HG03060 (cell line): Measurements from ENCODE around the gene CFAP141.

Source experiments
- ATAC-seq: cut with Tn5 transposase; IDR thresholded peaks from one replicate; pipeline ENCODE4 v1.9.1; 2021; ENCODE audit warnings: low read depth, moderate number of reproducible peaks; ENCODE audit not compliant: unreplicated experiment

The CFAP141 gene

DNA sequence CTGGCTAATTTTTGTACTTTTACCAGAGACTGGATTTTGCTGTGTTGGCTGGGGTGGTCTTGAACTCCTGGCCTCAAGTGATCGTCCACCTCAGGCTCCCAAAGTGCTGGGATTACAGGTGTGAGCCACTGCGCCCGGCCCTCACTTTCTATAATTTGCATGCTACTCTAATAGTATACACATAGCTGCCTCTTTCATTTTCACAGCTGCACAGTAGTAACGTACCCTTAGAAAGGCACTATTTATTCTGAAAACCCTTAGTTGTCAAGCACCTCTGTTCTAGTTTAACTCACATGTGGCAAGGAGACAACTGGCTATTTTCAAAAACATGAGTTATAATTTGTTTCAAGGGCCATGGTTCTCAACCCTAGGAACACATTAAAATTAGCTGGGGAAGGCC, 31.5 kb downstream of the CFAP141 start:
- ATAC-seq, result no peak

DNA sequence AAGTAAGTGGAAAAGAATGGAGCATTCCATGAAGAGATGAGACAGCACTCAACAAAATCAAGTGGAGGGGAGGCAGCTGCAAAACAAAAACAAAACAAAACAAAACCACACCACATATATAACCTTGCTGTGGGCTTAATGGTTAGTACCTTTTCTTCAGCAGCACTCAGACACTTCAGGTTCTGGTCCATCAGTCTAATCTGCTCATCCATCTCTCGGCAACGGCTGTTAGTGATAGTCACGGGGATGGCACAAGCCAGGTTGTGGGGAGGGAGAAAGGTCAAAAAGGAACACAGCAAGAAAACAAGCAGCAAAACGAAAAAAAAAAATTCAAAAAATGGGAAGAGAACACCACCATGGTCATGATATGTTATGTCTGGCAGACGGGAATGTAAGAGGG, 34.3 kb downstream of the CFAP141 start:
- ATAC-seq, result no peak

DNA sequence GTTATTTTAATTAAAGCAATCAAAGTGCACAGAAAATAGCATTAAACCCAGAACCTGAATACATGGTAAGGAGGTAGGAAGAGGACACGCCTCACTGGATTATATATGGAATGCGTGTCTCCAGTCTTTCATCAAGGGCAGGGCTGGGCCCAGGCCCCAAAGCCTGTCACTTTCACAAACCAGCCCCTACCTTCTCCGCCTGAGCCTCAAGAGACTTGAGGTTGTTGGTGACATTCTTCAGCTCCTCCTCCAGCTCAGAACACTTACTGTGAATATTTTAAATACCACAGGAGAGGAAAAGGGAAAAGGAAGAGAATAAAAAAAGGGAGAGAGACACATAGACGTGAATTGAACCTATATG, 34.9 kb downstream of the CFAP141 start:
- ATAC-seq, result no peak

DNA sequence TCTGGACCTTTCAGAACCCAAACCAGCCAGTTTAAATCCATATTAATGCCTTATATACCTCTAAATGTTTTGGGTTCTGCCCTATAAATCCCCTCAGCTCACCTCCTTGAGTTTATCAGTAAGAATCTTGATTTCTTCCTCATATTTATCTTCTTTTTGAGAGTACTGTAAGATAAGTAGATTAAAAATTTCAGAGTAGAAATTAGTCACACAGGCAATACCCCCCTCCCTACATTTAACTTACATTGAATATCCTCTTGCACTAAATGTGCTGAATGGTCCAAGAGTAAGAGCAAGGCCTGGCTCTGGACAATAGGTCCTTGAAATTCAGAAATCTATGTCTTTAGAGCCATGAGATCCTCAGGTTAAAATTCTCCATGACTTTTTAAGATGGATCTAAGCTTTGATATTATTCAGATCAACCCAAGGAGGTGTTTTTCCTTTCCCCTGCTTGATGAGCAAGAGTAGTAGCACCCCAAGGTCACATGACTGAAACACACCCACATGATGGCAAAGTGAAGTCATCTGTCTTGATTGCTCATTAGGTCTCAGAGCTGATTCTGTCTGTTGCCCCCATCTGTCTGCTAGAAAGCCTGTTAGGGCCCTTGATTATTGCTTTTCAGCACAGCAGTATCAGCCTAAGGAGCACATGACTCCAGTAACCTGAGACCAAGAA, 35.4 kb downstream of the CFAP141 start:
- no peak for ATAC-seq

DNA sequence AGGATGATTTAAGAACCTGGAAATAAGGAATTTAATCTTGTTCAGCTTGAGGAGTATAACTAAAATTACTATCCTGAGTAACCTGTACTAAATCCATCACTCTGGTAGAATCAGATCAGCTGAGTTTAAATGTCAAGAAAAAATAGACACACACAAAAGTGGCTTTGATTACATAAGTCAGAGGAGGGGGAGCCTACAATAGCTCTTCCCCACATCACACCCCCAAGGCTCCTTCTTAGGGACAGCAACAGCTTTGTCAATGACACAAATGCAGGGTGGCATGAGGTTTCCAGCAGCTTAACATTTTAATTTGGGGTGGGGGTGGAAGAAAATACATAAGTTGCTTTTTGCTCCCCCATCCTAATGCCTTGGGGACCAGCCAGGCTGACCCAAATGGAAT, 38.7 kb downstream of the CFAP141 start:
- no peak for ATAC-seq

DNA sequence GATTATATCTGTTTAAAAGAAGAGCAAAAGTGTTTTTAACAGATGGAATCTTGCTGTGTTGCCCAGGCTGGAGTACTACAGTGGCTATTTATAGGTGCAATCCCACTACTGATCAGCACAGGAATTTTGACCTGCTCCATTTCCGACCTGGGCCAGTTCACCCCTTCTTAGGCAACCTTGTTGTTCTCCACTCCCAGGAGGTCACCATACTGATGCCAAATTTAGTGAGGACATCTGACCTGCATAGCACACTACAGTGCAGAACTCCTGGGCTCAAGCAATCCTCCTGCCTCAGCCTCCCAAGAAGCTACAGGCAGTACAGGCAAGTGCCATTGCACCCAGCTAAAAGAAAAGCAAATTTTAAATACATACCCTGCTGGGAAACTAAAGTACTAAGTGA, 39.9 kb downstream of the CFAP141 start:
- ATAC-seq, result no peak

DNA sequence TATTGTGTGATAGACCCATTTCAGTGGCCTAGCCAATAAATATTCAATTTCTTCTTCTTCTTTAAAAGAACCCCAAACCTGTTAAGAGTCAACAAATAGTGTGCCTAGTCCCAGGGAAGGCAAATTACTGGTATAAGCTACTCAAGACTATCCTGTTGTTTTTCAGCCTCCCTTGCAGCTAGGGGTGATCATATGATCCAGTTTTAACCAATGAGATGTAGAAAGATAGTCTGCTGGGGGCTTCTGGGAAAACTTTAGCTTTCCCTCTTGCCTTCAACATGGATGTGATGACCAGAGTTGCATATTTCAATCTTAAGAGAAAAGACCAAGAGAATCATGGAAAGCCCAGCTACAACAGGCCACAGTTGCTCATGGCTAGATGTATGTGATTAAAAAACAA, 46.6 kb downstream of the CFAP141 start:
- no peak for ATAC-seq

DNA sequence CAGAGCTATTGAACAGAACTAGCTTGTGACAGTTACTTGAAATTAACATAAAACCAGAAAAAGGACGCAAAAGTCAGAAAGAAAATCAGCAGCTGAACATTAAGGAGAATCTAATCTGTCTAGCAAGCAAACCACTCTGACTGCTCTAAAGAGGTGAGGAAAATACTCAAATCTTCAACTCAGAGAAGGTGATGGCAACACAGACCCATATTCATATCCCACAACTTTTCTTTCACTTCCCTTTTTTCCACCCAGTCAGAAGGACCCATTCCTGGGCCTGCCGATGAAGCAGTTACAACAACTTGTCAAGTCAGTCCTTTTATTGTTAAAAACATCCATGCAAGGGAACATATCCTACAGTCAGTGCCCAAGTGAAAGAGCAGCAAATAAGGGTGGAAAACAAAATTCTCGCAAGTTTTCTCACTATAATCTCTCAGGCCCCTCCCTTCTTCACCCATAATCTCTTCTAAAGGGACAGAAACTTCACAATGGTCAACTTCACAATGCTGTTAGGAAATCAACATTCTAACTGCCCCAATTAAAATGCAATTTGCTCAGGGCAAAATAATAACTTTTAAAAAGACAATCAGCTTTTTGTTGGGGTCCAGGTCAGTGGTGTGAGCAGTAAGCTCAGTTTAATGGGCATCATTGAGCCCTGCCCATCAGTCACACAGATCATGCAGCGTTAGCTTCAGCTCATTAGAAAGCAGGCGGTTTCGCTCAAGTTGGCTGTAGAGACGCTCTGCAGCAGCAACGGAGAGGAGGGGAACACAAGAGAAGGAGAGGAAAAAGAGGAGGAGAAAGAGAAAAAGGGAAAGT, 47.6 kb downstream of the CFAP141 start:
- ATAC-seq, result no peak

DNA sequence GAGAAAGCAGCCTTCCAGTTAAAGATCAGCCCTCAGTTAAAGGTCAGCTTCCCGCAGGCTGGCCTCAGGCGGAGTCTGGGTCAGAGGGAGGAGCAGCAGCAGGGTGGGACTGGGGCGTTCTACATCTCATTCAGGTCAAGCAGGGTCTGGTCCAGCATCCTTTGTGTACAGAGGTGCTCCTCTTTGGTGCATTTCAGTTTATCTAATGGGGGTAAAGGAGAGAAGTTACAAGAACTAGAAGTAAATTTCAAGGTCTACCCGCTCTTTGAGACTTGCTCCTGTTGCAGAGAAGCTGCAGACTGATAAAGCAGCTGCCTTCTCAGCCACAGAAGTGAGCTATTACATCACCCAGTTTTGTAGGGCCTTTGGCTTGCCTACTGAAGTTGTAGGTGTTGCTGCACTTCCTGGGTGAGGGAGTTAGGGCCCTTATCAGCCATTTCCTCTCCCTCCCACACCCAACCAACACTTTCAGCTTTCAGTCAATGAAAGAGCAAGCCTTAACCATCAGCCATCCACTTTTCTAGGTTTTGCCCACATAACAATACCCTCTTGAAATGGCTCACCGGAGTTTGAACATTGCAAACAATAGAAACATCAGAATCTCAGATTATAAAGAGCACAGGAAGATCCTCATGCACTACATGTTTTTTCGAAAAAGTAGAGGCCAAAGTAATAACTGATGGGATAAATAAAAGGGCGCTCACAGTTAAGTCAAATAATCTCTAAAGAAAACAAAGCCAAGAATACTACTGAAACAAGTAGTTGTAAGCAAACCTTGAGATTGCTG, 48.4 kb downstream of the CFAP141 start:
- peak; percentile 46 for ATAC-seq

DNA sequence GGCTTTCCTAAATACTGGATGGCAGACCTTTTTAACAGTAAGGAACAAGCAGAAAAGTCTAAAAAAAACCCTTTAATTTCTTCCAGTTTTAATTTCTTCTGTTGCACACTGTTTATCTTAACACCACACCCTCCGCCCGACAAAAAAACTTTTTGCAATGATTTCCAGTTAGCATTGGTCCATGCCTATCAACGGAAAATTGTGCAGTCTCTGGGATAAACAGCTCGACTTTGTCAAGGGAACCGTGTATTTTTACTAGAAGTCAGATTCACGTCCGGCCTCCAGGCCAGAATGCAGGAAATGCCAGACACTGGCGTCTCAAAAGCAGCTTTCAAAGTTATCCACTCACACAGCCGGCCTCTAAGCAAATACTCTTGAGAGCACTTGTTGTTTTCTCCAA, 50.9 kb downstream of the CFAP141 start:
- no peak for ATAC-seq

DNA sequence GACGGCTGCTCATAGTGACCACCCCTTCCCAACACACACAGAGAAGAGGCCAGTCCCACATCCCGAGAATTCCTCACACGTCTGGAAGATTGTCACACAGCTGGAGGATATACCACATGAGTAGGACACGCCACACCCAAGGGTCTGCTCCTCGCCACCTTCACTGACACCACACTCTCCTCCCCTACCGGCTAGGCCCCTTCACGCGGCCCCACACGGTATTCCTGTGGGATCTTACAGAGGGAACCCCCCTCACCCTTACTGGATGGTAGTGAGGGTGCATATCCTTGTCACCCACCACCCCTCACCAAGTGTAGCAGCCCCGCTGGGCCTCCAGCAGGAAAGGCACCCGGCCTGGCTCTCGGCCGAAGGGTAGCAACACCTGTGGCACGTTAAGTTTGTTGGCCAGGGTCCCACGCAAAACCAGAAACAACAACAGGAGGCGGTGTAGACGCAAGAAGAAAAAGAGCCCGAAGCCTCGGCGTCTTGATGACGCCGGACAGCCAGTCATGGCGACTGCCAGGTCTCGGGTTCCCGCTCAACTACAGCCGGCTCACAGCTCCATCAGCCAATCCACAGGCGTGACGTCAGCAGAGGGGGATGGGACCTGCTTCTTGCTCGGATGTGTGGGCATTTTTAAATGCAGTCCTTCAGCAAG, 51.5 kb downstream of the CFAP141 start, which contains the start of gene NUP210L:
NUP210L (minus strand) TSS at position 540 of the 658 bp plus-strand sequence.
- no peak for ATAC-seq

DNA sequence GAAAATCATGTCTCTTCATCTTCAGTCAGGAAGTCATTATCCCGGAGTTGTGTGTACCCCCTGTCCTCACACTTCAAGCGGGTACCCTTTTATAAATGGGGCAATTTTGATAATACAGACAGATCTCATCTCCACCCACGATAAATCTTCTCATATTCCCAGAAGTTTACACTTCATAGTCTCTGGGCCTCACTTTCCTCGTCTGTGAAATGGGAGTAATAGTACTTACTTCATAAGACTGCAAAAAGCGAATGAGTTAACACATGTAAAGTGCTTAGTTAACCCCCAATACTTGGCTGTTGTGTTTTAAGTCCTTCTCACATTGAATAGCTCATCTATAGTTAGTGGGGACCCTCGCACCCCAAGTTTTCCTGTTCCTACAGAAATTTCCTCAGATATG, 52.1 kb downstream of the CFAP141 start:
- ATAC-seq, result no peak

DNA sequence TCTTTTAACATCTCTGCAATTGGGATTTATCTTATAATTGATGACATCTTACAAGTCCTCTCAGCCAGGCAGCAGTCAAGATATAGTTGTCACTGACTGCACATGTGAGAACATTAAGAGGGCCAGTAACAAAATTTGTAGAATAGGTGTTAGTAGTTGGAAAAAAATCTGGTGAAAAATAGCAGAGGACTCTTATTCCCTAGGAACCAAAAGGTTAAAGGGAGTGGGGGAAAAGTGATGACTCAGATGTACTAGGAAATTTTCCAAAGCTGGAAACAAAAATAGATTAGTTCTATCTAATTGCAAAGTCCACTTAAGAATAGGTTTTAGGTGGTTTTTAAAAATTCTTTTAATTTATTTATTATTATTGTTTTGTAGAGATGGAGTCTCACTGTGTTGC, 54.8 kb downstream of the CFAP141 start:
- no peak for ATAC-seq
